T-helper 1 cell treated with Interleukin-12 subunit alpha and Interleukin-12 subunit beta and Interleukin-4 antibody, amounts not matched to agents 30 ng/mL and 1 ng/mL, for 36 hours (primary cell): Measurements from ENCODE around the gene SEBOX. TPM values are rescaled to one million over a fixed set of nuclear protein-coding genes. Genes with fewer than 3 reads are reported as not detected.

Source experiments
- intact Hi-C: fragments of 100-400 bp; cut with micrococcal nuclease; formaldehyde crosslinking; loops from one replicate; pipeline ENCODE4 v1.15.1; 2024
- total RNA-seq: library from RNA; stranded (reverse); gene quantifications from 2 replicates; pipeline ENCODE4 v1.2.3, GENCODE V29; 2022

Gene SEBOX
- total RNA-seq, 1 donor from 2014 or later: not detected

GRCh38 chr17:28342313-28342712 lies 22.7 kb downstream of the SEBOX start:
- intact Hi-C loops: no loop called here

DNA sequence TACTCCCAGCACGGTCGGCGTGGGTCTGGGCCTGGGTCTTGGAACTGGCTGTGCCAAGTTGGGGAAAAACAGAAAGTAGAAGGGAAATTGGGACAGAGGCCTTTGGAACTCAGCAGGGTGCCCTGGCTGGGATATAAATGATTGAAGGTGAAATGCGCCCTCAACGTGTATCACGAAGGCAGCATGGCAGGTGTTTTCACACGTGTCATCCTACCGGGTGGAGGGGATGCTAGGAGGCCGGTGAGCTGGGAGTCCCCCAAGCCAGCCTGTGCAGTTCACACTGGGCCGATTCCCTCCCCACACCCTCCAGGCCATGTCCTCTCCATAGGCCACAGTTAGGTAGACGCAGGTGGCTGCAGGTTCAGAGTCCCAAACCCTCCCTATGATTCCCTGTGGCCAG lies 23.5 kb downstream of the SEBOX start:
- intact Hi-C loops: no loop called here

- intact Hi-C loops: no loop called here
These were observed 24.6 kb downstream of the SEBOX start for GRCh38 chr17:28340374-28340773.

GRCh38 chr17:28339431-28339830 lies 25.6 kb downstream of the SEBOX start:
- intact Hi-C loops: loop anchor here (5.0 to 10.0 kb wide), 3 partner anchors 112 to 1045 kb away; partner anchors contain the start of genes NUFIP2 and WSB1

- intact Hi-C loops: loop anchor here (5.0 to 10.0 kb wide), 3 partner anchors 111 to 1044 kb away; partner anchors contain the start of genes NUFIP2 and WSB1
These were observed 26.2 kb downstream of the SEBOX start for GRCh38 chr17:28338769-28339212.

GRCh38 chr17:28338056-28338768 lies 26.8 kb downstream of the SEBOX start:
- intact Hi-C loops: loop anchor here (5.0 to 10.0 kb wide), 3 partner anchors 111 to 1043 kb away; partner anchors contain the start of genes NUFIP2 and WSB1

- intact Hi-C loops: loop anchor here (1.0 to 10.0 kb wide), 14 partner anchors 17 to 1041 kb away; partner anchors contain the start of genes BLTP2, NUFIP2, POLDIP2 and PROCA1
These were observed 28.8 kb downstream of the SEBOX start for GRCh38 chr17:28335959-28336871.

- intact Hi-C loops: loop anchor here (1.0 to 10.0 kb wide), 14 partner anchors 16 to 1041 kb away; partner anchors contain the start of genes BLTP2, NUFIP2, POLDIP2 and PROCA1
These were observed 29.6 kb downstream of the SEBOX start, which contains the start of the genes IFT20 and TNFAIP1 for GRCh38 chr17:28335201-28335958. IFT20 (minus strand) TSS chr17:28335472; CDS start chr17:28331985, 3,487 bp downstream. TNFAIP1 (plus strand) TSS chr17:28335761; CDS start chr17:28339522, 3,761 bp downstream.

- intact Hi-C loops: loop anchor here (1.0 to 10.0 kb wide), 14 partner anchors 15 to 1040 kb away; partner anchors contain the start of genes BLTP2, NUFIP2, POLDIP2 and PROCA1
These were observed 30.3 kb downstream of the SEBOX start for GRCh38 chr17:28334666-28335200.

DNA sequence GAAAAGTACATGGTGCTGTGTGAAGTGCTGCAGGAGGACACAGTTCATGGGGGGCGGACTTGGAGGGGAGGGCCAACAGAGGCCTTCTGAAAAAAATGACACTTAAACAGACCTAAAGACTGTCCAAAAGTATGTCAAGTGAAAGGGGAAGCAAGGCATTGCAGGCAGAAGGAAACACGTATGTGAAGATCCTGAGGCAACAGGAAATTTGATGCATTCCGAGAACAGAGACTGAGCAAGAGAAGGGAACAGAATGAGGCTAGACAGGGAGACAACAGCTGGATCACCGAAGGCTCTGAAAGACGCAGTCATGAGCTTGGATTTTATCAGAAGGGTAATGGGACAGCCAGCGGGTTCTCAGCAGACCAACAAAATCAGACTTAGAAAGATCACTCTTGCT lies 30.8 kb downstream of the SEBOX start:
- intact Hi-C loops: loop anchor here (2.0 to 10.0 kb wide), 3 partner anchors 55 to 1039 kb away; partner anchors contain the start of genes NUFIP2 and WSB1

DNA sequence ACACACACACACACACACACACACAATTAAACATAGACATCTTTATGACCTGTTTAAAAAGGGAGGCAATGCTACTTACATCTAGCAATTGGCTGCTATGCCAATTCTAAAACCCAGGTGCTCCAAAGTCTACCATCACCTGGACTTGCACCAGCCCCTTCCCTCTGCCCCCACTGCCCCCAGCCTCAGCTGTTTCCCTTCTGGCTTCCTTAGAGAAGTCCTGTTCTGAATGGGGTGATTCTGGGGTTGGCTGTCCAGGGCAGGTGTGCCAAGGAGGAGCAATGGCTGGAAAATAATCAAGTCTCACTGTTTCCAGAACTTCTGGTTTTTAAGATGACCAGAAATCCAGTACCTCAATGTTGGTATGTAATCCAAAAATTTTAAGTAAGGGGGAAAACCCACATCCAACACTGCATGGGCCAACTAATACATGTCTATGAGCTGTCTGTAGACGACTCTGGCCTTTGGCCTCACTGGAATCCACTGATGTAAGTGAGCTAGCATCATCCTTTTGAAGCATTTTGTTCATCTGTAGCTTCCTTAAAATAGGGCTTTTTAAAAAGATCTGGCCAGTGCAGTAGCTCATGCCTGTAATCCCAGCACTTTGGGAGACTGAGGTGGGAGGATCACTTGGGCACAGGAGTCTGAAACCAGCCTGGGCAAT lies 31.8 kb downstream of the SEBOX start:
- intact Hi-C loops: loop anchor here (10.0 kb wide), 2 partner anchors 962 to 1038 kb away; partner anchors contain the start of genes NUFIP2 and WSB1

GRCh38 chr17:28331891-28332420 lies 33.0 kb downstream of the SEBOX start:
- intact Hi-C loops: loop anchor here (10.0 kb wide), 2 partner anchors 963 to 1037 kb away; partner anchors contain the start of genes NUFIP2 and WSB1

- intact Hi-C loops: loop anchor here (10.0 kb wide), 2 partner anchors 964 to 1036 kb away; partner anchors contain the start of genes NUFIP2 and WSB1
These were observed 34.3 kb downstream of the SEBOX start for GRCh38 chr17:28330671-28331070.

DNA sequence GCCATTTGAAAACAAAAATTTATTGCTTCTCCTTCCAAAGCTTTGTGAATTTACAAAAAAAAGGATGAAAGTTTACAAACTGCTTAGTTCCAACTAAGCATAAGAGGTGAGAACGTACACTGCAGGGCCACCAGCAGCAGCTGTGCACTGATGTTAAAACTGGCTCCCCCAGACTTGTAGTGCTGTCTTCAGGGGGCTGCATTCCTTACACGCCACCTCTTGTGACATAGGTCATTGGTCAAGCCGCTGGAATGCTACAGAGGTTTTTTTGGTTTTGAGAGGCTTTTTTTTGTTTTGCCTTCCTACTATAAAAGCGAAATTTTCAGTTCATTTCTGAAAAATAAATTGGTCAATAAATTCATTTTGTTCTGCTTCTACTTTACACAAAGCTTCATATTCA lies 36.7 kb downstream of the SEBOX start:
- intact Hi-C loops: no loop called here

- intact Hi-C loops: no loop called here
These were observed 37.3 kb downstream of the SEBOX start for GRCh38 chr17:28327709-28328108.

DNA sequence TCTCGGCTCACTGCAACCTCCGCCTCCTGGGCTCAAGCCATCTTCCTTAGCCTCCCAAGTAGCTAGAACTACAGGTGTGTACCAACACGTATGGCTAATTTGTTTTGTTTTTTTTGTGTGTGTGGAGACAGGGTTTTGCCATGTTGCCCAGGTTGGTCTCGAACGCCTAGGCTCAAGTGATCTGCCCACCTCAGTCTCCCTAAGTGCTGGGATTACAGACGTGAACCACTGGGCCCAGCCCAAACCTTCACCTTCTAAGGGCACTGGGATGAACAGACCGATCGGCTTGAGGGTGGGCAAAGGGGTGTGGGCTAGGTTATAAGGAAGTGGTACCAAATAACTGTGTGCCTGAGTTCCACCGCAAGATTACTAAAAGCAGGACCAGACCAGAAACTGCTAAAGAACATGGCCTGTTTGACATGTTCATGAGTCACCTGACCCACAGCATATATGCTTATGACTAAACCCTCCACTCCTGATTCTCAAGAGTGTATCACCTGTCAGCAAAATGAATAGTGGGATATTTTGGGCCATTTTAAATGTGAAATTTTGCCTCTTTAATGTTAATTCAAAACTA lies 37.9 kb downstream of the SEBOX start:
- intact Hi-C loops: no loop called here

- intact Hi-C loops: no loop called here
These were observed 38.9 kb downstream of the SEBOX start for GRCh38 chr17:28326114-28326513.

- intact Hi-C loops: no loop called here
These were observed 39.8 kb downstream of the SEBOX start for GRCh38 chr17:28325211-28325610.

- intact Hi-C loops: no loop called here
These were observed 40.2 kb downstream of the SEBOX start for GRCh38 chr17:28324781-28325180.
